IMR-90 (cell line): ENCODE results near the gene RPS26. TPM values are rescaled to one million over a fixed set of nuclear protein-coding genes. Genes with fewer than 3 reads are reported as not detected.

ENCODE experiments used
- ELK1 ChIP-seq: fragments of 150-350 bp; IDR thresholded peaks from 2 replicates; pipeline ENCODE4 v1.6.1; 2016; ENCODE audit warnings: low read depth, mild to moderate bottlenecking, low read length, moderate library complexity, borderline replicate concordance
- polyA plus RNA-seq, 3 experiments: library from polyadenylated mRNA; depleted of rRNA; stranded (reverse); fragments of >200 nt; gene quantifications; 2 replicates each; pipeline ENCODE4 v1.2.3, GENCODE V29; 2012; ENCODE audit warnings: low replicate concordance in 1 of 3
- total RNA-seq: library from RNA; depleted of rRNA; stranded (reverse); fragments of >200 nt; gene quantifications from 2 replicates; pipeline ENCODE4 v1.2.3, GENCODE V29; 2012

The RPS26 gene
- total and polyA plus RNA-seq, 2 of the 4 experiments (the other 2 are of a cell fraction), result 307 to 1,824 TPM

GRCh38 chr12:56078931-56079722 is 37.4 kb downstream of the RPS26 start (continued):
- TF ChIP-seq ELK1, result no peak
